SK-N-SH (cell line): ENCODE results near the gene MAP1B. TPM values are rescaled to one million over a fixed set of nuclear protein-coding genes. Genes with fewer than 3 reads are reported as not detected.

Experiments
- CTCF ChIA-PET: fragments of 300-600, 350-600 bp; formaldehyde crosslinking; extraction: SDS; loops from one replicate; lab custom pipeline; 2021; lab: Yijun Ruan, JAX
- POLR2A ChIA-PET: fragments of 350-600 bp; sonication (Branson Sonifier 250); formaldehyde crosslinking; extraction: SDS; loops from one replicate; lab custom pipeline; 2020; ENCODE audit warnings: antibody characterized with exemption, inconsistent platforms; lab: Yijun Ruan, JAX
- DNase-seq: peaks from one replicate; pipeline ENCODE4 v3.0.0; 2012
- H2AFZ ChIP-seq: fragments of 200-600 bp; sonication (generic); 2 replicates; pipeline ENCODE4 v1.8.1; 2016; ENCODE audit warnings: antibody characterized with exemption, mild to moderate bottlenecking, low read depth
- H3F3A ChIP-seq: fragments of 200-600 bp; sonication (generic); replicated peaks from 2 replicates; pipeline ENCODE3; 2016; ENCODE audit warnings: antibody characterized with exemption, mild to moderate bottlenecking; ENCODE audit not compliant: insufficient read depth
- H3K27ac ChIP-seq, 2 experiments: fragments of 200-500 bp in 1 of 2; fragments of 200-600 bp in 1 of 2; sonication (Bioruptor generic) in 1 of 2; sonication (generic), shearing (Covaris generic) in 1 of 2; 2 replicates each; pipeline versions ENCODE4 v1.5.1 to v1.6.1; 2014 to 2016; ENCODE audit warnings: low read depth in 2 of 2, inconsistent platforms in 1 of 2, low read length in 1 of 2, mild to moderate bottlenecking in 1 of 2, mixed read lengths in 1 of 2
- H3K27me3 ChIP-seq: fragments of 200-600 bp; sonication (generic), shearing (Covaris generic); 2 replicates; pipeline ENCODE4 v1.6.1; 2016; ENCODE audit warnings: mixed run types; ENCODE audit not compliant: insufficient read depth
- H3K36me3 ChIP-seq, 2 experiments: fragments of 200-500 bp in 1 of 2; fragments of 200-600 bp in 1 of 2; sonication (Bioruptor generic) in 1 of 2; sonication (generic) in 1 of 2; replicated peaks in 1 of 2; 2 replicates each; pipeline versions ENCODE3 to v1.5.1; 2014 to 2016; ENCODE audit warnings: low read length in 1 of 2, mild to moderate bottlenecking in 1 of 2; ENCODE audit not compliant: insufficient read depth in 2 of 2, control insufficient read depth in 1 of 2
- H3K4me1 ChIP-seq, 2 experiments: fragments of 200-500 bp in 1 of 2; fragments of 200-600 bp in 1 of 2; sonication (Bioruptor generic) in 1 of 2; sonication (generic), shearing (Covaris generic) in 1 of 2; 2 replicates each; pipeline versions ENCODE4 v1.5.1 to v1.6.1; 2014 to 2016; ENCODE audit warnings: low read depth in 1 of 2, low read length in 1 of 2, mixed run types in 1 of 2; ENCODE audit not compliant: insufficient read depth in 2 of 2, control insufficient read depth in 1 of 2
- H3K4me2 ChIP-seq: fragments of 200-600 bp; sonication (generic), shearing (Covaris generic); 2 replicates; pipeline ENCODE4 v1.6.1; 2017; ENCODE audit warnings: mixed run types
- H3K4me3 ChIP-seq, 2 experiments: fragments of 200-500 bp in 1 of 2; fragments of 200-600 bp in 1 of 2; sonication (Bioruptor generic) in 1 of 2; sonication (generic), shearing (Covaris generic) in 1 of 2; 2 replicates each; pipeline versions ENCODE4 v1.5.1 to v1.8.1; 2014 to 2016; ENCODE audit warnings: low read depth in 2 of 2, inconsistent platforms in 1 of 2, low read length in 1 of 2, mild to moderate bottlenecking in 1 of 2, mixed read lengths in 1 of 2, moderate library complexity in 1 of 2
- H3K79me2 ChIP-seq: fragments of 200-600 bp; sonication (generic); 2 replicates; pipeline ENCODE4 v1.8.1; 2017; ENCODE audit warnings: mild to moderate bottlenecking; ENCODE audit not compliant: insufficient read depth
- H3K9ac ChIP-seq: fragments of 200-600 bp; sonication (generic); 2 replicates; pipeline ENCODE4 v1.6.1; 2017; ENCODE audit warnings: mixed run types
- H3K9me2 ChIP-seq: fragments of 200-600 bp; sonication (generic); 2 replicates; pipeline ENCODE4 v1.6.1; 2017; ENCODE audit warnings: mixed run types
- H3K9me3 ChIP-seq: fragments of 200-600 bp; sonication (generic); 2 replicates; pipeline ENCODE4 v1.6.1; 2017; ENCODE audit warnings: mixed run types, mild to moderate bottlenecking, moderate library complexity
- H4K20me1 ChIP-seq: fragments of 200-600 bp; sonication (generic); 2 replicates; pipeline ENCODE4 v1.6.1; 2017; ENCODE audit warnings: mild to moderate bottlenecking, mixed run types; ENCODE audit not compliant: insufficient read depth
- CHD2 ChIP-seq: fragments of 150-350 bp; IDR thresholded peaks from 2 replicates; pipeline ENCODE4 v1.6.1; 2018; ENCODE audit warnings: low read length; ENCODE audit not compliant: partially characterized antibody
- ELF1 ChIP-seq: IDR thresholded peaks from 2 replicates; pipeline ENCODE4 v1.4.0; 2012
- EZH2phosphoT487 ChIP-seq: fragments of 200-600 bp; sonication (generic); IDR thresholded peaks from 2 replicates; pipeline ENCODE4 v1.6.1; 2017; ENCODE audit warnings: low read depth, mixed run types, mild to moderate bottlenecking, antibody characterized with exemption, moderate library complexity, borderline replicate concordance
- FOXM1 ChIP-seq: IDR thresholded peaks from 2 replicates; pipeline ENCODE4 v1.4.0; 2012; ENCODE audit warnings: low read depth, mild to moderate bottlenecking
- GATA2 ChIP-seq: sonication (generic); formaldehyde crosslinking; IDR thresholded peaks from 2 replicates; pipeline ENCODE4 v1.5.0; 2020; ENCODE audit warnings: mild to moderate bottlenecking, missing genetic modification reagents
- JUND ChIP-seq: IDR thresholded peaks from 2 replicates; pipeline ENCODE4 v1.4.0; 2012
- NFIC ChIP-seq: IDR thresholded peaks from 2 replicates; pipeline ENCODE4 v1.4.0; 2012; ENCODE audit warnings: borderline replicate concordance
- NRF1 ChIP-seq: IDR thresholded peaks from 2 replicates; pipeline ENCODE4 v1.6.1; 2012; ENCODE audit warnings: low read depth, mild to moderate bottlenecking, low read length
- RAD21 ChIP-seq: IDR thresholded peaks from 2 replicates; pipeline ENCODE4 v1.6.1; 2012; ENCODE audit warnings: mild to moderate bottlenecking, low read length
- SIN3A ChIP-seq: IDR thresholded peaks from 2 replicates; pipeline ENCODE4 v1.6.1; 2012; ENCODE audit warnings: low read depth, mild to moderate bottlenecking, low read length, moderate library complexity, borderline replicate concordance
- SMC3 ChIP-seq: IDR thresholded peaks from 2 replicates; pipeline ENCODE4 v1.6.1; 2012; ENCODE audit warnings: low read depth, low read length, improper control_type of control experiment
- TAF1 ChIP-seq: IDR thresholded peaks from 2 replicates; pipeline ENCODE4 v1.6.1; 2012; ENCODE audit warnings: low read depth, mild to moderate bottlenecking, low read length, moderate library complexity, borderline replicate concordance
- TCF12 ChIP-seq: IDR thresholded peaks from 2 replicates; pipeline ENCODE4 v1.4.0; 2012
- TEAD4 ChIP-seq: IDR thresholded peaks from 2 replicates; pipeline ENCODE4 v1.4.0; 2012; ENCODE audit warnings: mild to moderate bottlenecking, borderline replicate concordance; ENCODE audit not compliant: insufficient read depth
- YY1 ChIP-seq: IDR thresholded peaks from 2 replicates; pipeline ENCODE4 v1.4.0; 2012; ENCODE audit warnings: low read depth, mild to moderate bottlenecking
- WGBS: methylation state at CpG from one replicate; pipeline ENCODE4 v1.1.6; 2017; ENCODE audit warnings: low lambda C conversion rate; 5-methylcytosine and 5-hydroxymethylcytosine counted together
- polyA plus RNA-seq, 3 experiments: library from polyadenylated mRNA; depleted of rRNA; stranded (reverse); fragments of >200 nt; gene quantifications; 2 replicates each; pipeline ENCODE4 v1.2.3, GENCODE V29; 2012
- TF ChIP-seq, protein P1 (sequence below): fragments of 150-350 bp; IDR thresholded peaks from 2 replicates; pipeline ENCODE4 v1.6.1; 2017; ENCODE audit warnings: antibody characterized with exemption, low read length, low read depth, borderline replicate concordance
- TF ChIP-seq, protein P2 (sequence below): IDR thresholded peaks from 2 replicates; pipeline ENCODE4; 2012
- TF ChIP-seq, protein P3 (sequence below): fragments of 150-350 bp; IDR thresholded peaks from 2 replicates; pipeline ENCODE4 v1.6.1; 2016; ENCODE audit warnings: mild to moderate bottlenecking, low read depth, low read length
- TF ChIP-seq, protein P4 (sequence below): IDR thresholded peaks from 2 replicates; pipeline ENCODE4 v1.6.1; 2012; ENCODE audit warnings: mild to moderate bottlenecking, low read depth, low read length, moderate library complexity

MAP1B gene
- polyA plus RNA-seq, 1 of the 3 experiments (the other 2 are of a cell fraction), result 47.5 TPM

DNA sequence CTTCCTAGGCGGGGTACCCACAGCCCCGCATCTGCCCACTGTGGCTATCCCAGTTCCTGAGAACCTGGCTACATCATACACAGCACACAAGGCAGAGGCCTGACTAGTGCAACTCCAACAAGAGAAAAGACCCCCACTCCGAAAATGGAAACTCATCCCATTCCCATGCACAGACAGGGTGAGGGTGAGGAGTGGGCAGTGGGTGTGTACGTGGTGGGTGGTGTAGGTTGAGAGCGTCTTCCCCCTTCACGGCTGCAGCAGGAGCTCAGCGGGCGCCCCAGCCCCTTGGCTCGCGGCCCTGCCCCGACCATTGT lies 501 bp upstream of the MAP1B start:
- Histone ChIP-seq H2AFZ (peak overlapping the region; percentile 54; the same call in 1 of the 2 replicates), H3K9ac (peak overlapping the region; percentile 94), H3K27me3 (no peaks in the 10 kb centered on the region), H3K4me3 (peak overlapping the region; percentile 83 to 97), H3K9me3 (no peaks in the 10 kb centered on the region), H3K9me2 (no peaks in the 10 kb centered on the region), H4K20me1 (peaks cover 26% of the 10 kb centered on the region), H3K79me2 (peaks cover 45% of the 10 kb centered on the region), H3K27ac (peak overlapping the region; percentile 78 to 97), H3K4me1 (peaks cover 3 to 26% of the 10 kb centered on the region in 2 experiments; a peak in 2 of 4 replicates), H3K4me2 (peak overlapping the region; percentile 91), H3K36me3 (peaks cover 21 to 29% of the 10 kb centered on the region in 2 experiments), H3F3A (peaks cover 24% of the 10 kb centered on the region)
- TF ChIP-seq YY1 (0 out of 2 replicates have a peak, but pooled peaks have one; percentile 5), ELF1 (no peak), NRF1 (no peak)
- CTCF ChIA-PET, result interaction anchor here (1.1 to 1.9 kb wide), 3 partner anchors 41 to 324 kb away, joined by 3 to 7 read pairs (median 4); no protein-coding TSS in a partner anchor
- WGBS, result 36% methylated on average over 5 of the region's 11 CpGs
- POLR2A ChIA-PET, result interaction anchor here (0.7 to 5.1 kb wide), 7 partner anchors 11 to 324 kb away, joined by 3 to 21 read pairs (median 7); partner anchors contain the start of genes MRPS27 and PTCD2
- DNase-seq, result no peak

DNA sequence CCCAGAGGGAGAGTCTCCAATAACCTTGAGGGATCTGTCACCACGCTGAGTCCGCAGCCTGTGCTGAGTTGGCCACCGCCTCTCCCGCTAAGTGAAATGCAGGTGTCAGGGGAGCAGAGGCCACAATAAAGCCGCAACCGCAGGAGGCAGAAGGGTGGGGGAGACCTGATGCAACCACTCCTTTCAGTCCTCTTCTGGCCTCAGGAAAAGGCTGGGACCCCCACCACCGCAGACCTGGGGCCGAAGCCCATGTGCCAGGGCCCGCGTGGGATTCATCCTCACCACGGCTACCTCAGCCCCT lies 576 bp downstream of the MAP1B start:
- peaks cover 37% of the 10 kb centered on the region for H4K20me1 ChIP-seq
- no peak for TF ChIP-seq GATA2 (CRISPR knock-in tag)
- TF ChIP-seq TEAD4, result no peak
- TF ChIP-seq RAD21, result no peak
- no peak for TF ChIP-seq SMC3
- no peak for TF ChIP-seq ELF1
- TF ChIP-seq CHD2, result no peak
- TF ChIP-seq TAF1, result no peak
- TF ChIP-seq, protein P1, sequence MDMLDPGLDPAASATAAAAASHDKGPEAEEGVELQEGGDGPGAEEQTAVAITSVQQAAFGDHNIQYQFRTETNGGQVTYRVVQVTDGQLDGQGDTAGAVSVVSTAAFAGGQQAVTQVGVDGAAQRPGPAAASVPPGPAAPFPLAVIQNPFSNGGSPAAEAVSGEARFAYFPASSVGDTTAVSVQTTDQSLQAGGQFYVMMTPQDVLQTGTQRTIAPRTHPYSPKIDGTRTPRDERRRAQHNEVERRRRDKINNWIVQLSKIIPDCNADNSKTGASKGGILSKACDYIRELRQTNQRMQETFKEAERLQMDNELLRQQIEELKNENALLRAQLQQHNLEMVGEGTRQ, result no peak
- TF ChIP-seq SIN3A, result no peak
- TF ChIP-seq, protein P2, sequence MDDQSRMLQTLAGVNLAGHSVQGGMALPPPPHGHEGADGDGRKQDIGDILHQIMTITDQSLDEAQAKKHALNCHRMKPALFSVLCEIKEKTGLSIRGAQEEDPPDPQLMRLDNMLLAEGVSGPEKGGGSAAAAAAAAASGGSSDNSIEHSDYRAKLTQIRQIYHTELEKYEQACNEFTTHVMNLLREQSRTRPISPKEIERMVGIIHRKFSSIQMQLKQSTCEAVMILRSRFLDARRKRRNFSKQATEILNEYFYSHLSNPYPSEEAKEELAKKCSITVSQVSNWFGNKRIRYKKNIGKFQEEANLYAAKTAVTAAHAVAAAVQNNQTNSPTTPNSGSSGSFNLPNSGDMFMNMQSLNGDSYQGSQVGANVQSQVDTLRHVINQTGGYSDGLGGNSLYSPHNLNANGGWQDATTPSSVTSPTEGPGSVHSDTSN, result no peak
- no peak for TF ChIP-seq JUND
- no peak for TF ChIP-seq NFIC
- TF ChIP-seq FOXM1, result no peak
- no peak for TF ChIP-seq EZH2phosphoT487
- no peak for TF ChIP-seq YY1
- TF ChIP-seq, protein P3, sequence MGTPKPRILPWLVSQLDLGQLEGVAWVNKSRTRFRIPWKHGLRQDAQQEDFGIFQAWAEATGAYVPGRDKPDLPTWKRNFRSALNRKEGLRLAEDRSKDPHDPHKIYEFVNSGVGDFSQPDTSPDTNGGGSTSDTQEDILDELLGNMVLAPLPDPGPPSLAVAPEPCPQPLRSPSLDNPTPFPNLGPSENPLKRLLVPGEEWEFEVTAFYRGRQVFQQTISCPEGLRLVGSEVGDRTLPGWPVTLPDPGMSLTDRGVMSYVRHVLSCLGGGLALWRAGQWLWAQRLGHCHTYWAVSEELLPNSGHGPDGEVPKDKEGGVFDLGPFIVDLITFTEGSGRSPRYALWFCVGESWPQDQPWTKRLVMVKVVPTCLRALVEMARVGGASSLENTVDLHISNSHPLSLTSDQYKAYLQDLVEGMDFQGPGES, result no peak
- no peak for TF ChIP-seq TCF12
- TF ChIP-seq, protein P4, sequence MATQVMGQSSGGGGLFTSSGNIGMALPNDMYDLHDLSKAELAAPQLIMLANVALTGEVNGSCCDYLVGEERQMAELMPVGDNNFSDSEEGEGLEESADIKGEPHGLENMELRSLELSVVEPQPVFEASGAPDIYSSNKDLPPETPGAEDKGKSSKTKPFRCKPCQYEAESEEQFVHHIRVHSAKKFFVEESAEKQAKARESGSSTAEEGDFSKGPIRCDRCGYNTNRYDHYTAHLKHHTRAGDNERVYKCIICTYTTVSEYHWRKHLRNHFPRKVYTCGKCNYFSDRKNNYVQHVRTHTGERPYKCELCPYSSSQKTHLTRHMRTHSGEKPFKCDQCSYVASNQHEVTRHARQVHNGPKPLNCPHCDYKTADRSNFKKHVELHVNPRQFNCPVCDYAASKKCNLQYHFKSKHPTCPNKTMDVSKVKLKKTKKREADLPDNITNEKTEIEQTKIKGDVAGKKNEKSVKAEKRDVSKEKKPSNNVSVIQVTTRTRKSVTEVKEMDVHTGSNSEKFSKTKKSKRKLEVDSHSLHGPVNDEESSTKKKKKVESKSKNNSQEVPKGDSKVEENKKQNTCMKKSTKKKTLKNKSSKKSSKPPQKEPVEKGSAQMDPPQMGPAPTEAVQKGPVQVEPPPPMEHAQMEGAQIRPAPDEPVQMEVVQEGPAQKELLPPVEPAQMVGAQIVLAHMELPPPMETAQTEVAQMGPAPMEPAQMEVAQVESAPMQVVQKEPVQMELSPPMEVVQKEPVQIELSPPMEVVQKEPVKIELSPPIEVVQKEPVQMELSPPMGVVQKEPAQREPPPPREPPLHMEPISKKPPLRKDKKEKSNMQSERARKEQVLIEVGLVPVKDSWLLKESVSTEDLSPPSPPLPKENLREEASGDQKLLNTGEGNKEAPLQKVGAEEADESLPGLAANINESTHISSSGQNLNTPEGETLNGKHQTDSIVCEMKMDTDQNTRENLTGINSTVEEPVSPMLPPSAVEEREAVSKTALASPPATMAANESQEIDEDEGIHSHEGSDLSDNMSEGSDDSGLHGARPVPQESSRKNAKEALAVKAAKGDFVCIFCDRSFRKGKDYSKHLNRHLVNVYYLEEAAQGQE, result no peak
- H3K27me3 ChIP-seq, result no peaks in the 10 kb centered on the region
- CTCF ChIA-PET, result interaction anchor here (1.0 to 3.9 kb wide), 3 partner anchors 138 to 325 kb away, joined by 4 to 31 read pairs (median 7); no protein-coding TSS in a partner anchor
- POLR2A ChIA-PET, result interaction anchor here (1.1 to 5.1 kb wide), 11 partner anchors 42 to 325 kb away, joined by 3 to 21 read pairs (median 5); partner anchors contain the start of genes MRPS27 and PTCD2
- peak overlapping the region; percentile 91 for H3K4me2 ChIP-seq
- H3K9ac ChIP-seq, result peak overlapping the region; percentile 94
- H3K4me1 ChIP-seq, result peaks cover 13 to 36% of the 10 kb centered on the region in 2 experiments
- H2AFZ ChIP-seq, result no peak overlapping the region
- peak overlapping the region; percentile 78 to 97 for H3K27ac ChIP-seq
- H3K4me3 ChIP-seq, result peak overlapping the region; percentile 83 to 97
- peaks cover 29 to 40% of the 10 kb centered on the region in 2 experiments for H3K36me3 ChIP-seq
- no peak for DNase-seq
- no peaks in the 10 kb centered on the region for H3K9me3 ChIP-seq
- H3F3A ChIP-seq, result peaks cover 22% of the 10 kb centered on the region
- WGBS, result 0% methylated on average over 11 of the region's 11 CpGs
- H3K79me2 ChIP-seq, result peaks cover 56% of the 10 kb centered on the region
- H3K9me2 ChIP-seq, result no peaks in the 10 kb centered on the region
